ENCODE data around the gene ISYNA1. TPM values are rescaled to one million over a fixed set of nuclear protein-coding genes. Genes with fewer than 3 reads are reported as not detected.

ISYNA1 gene
- total and polyA plus RNA-seq, 2 of the 8 experiments (the other 6 are each of a cell fraction or from before 2014, with no cell fraction given), result 207 to 264 TPM

GRCh38 chr19:18427743-18428113 lies 10.2 kb downstream of the ISYNA1 start:
- H4K20me1 ChIP-seq (replicated peaks in 1 of 2; ENCODE audit: control insufficient read depth in 1 of 2, insufficient read depth in 2 of 2, low read length in 2 of 2), result peaks cover 4 to 15% of the 10 kb centered on the region in 2 experiments
- POLR2A ChIA-PET (ENCODE audit: partially characterized antibody), result interaction anchor here (1.4 to 2.3 kb wide), 3 partner anchors 10 to 13 kb away, joined by 4 to 26 read pairs (median 5); partner anchors contain the start of gene SSBP4
- no peak overlapping the region for H2BK15ac ChIP-seq (ENCODE audit: low read length)
- no peak overlapping the region for H2BK120ac ChIP-seq (replicated peaks; ENCODE audit: low read depth, low read length)
- no peak overlapping the region for H2BK12ac ChIP-seq (ENCODE audit: low read depth, low read length)
- H3K36me3 ChIP-seq (ENCODE audit: control insufficient read depth in 2 of 4, insufficient read depth in 4 of 4, low read length in 3 of 4), result no peaks in the 10 kb centered on the region
- no peaks in the 10 kb centered on the region for H3K79me2 ChIP-seq (ENCODE audit: control insufficient read depth in 1 of 2, insufficient read depth in 2 of 2, low read length in 2 of 2)
- peaks cover 0 to 48% (median 31%) of the 10 kb centered on the region in 4 experiments; a peak in 6 of 7 replicates for H3K4me1 ChIP-seq (replicated peaks in 1 of 4; ENCODE audit: control insufficient read depth in 3 of 4, insufficient read depth in 4 of 4, low read length in 3 of 4)
- DNase-seq (ENCODE audit: low read depth in 1 of 2, low spot score in 2 of 2) (no peak), FAIRE-seq (no peak)
- H3K27me3 ChIP-seq (replicated peaks in 1 of 4; ENCODE audit: control insufficient read depth in 3 of 4, extremely low read depth in 1 of 4, insufficient read depth in 3 of 4, low read length in 3 of 4), result no peaks in the 10 kb centered on the region; a peak in 1 of 7 replicates
- H3K4ac ChIP-seq (replicated peaks; ENCODE audit: insufficient read length, low read depth, low read length), result no peak overlapping the region
- H3K56ac ChIP-seq (replicated peaks; ENCODE audit: insufficient read length, low read depth, low read length), result no peak overlapping the region
- peaks cover 6% of the 10 kb centered on the region; the same call in 1 of the 2 replicates for H3K23me2 ChIP-seq (ENCODE audit: low read depth, low read length)
- H3K14ac ChIP-seq (ENCODE audit: insufficient read length), result no peak overlapping the region
- no peaks in the 10 kb centered on the region for H3K9me3 ChIP-seq (ENCODE audit: insufficient read depth in 2 of 2, low read depth in 1 of 2, low read length in 1 of 2)
- H3K4me3 ChIP-seq (ENCODE audit: extremely low read depth in 1 of 4, insufficient read depth in 2 of 4, low read depth in 3 of 4, low read length in 4 of 4), result no peak overlapping the region
- H2BK5ac ChIP-seq (ENCODE audit: low read depth, low read length), result no peak overlapping the region
- no peak overlapping the region for H3K23ac ChIP-seq (ENCODE audit: insufficient read length)
- 82% methylated on average over 4 of the region's 12 CpGs; no CpG with 5 or more reads in 1 of the 2 experiments for WGBS, 2 experiments (ENCODE audit: extremely low coverage in 1 of 2, insufficient coverage in 1 of 2, insufficient read length in 1 of 2, insufficient replicate concordance in 2 of 2, low coverage in 1 of 2, low lambda C conversion rate in 2 of 2, missing lambda C conversion rate in 1 of 2)
- H2BK20ac ChIP-seq (ENCODE audit: low read length), result no peak overlapping the region
- H4K5ac ChIP-seq (ENCODE audit: insufficient read length, low read depth, low read length), result no peak overlapping the region
- CTCF ChIA-PET (ENCODE audit: partially characterized antibody), result interaction anchor here (1.5 to 2.8 kb wide), 3 partner anchors 8 to 39 kb away, joined by 4 to 14 read pairs (median 7); partner anchors contain the start of gene SSBP4
- H2AK5ac ChIP-seq (ENCODE audit: low read depth, low read length), result no peak overlapping the region
- no peak overlapping the region for H2AFZ ChIP-seq (ENCODE audit: low read length)
- no peak for TF ChIP-seq HDAC2 (IDR thresholded peaks at IDR 0.05; ENCODE audit: borderline replicate concordance in 1 of 2, low read depth in 2 of 2, low read length in 2 of 2)
- TF ChIP-seq RFX5 (IDR thresholded peaks at IDR 0.05; ENCODE audit: borderline replicate concordance, low read depth, low read length), result no peak
- no peak for TF ChIP-seq SAP30 (IDR thresholded peaks at IDR 0.05; ENCODE audit: insufficient read depth, insufficient replicate concordance, low read length)
- H3K4me2 ChIP-seq (ENCODE audit: insufficient read depth in 1 of 2, low read depth in 2 of 2, low read length in 2 of 2), result no peak overlapping the region
- no peak overlapping the region; the same call in 1 of the 2 replicates for H4K8ac ChIP-seq (ENCODE audit: extremely low read depth, insufficient read depth, low read length)
- no peak overlapping the region for H3K18ac ChIP-seq (ENCODE audit: extremely low read depth, low read length)
- H3K79me1 ChIP-seq (ENCODE audit: low read depth, low read length), result peaks cover 3% of the 10 kb centered on the region; the same call in 1 of the 2 replicates
- no peak overlapping the region for H3K9ac ChIP-seq (replicated peaks in 1 of 4; ENCODE audit: extremely low read depth in 1 of 4, low read depth in 3 of 4, low read length in 3 of 4)
- H4K91ac ChIP-seq (replicated peaks; ENCODE audit: insufficient read length, low read length), result no peak overlapping the region
- H3K27ac ChIP-seq (ENCODE audit: low read depth, low read length), result no peak overlapping the region
